Measurements from ENCODE around the gene MAP1LC3A. TPM values are rescaled to one million over a fixed set of nuclear protein-coding genes. Genes with fewer than 3 reads are reported as not detected.

MAP1LC3A gene
- total RNA-seq, 1 donor from 2014 or later: 3.6 TPM

DNA sequence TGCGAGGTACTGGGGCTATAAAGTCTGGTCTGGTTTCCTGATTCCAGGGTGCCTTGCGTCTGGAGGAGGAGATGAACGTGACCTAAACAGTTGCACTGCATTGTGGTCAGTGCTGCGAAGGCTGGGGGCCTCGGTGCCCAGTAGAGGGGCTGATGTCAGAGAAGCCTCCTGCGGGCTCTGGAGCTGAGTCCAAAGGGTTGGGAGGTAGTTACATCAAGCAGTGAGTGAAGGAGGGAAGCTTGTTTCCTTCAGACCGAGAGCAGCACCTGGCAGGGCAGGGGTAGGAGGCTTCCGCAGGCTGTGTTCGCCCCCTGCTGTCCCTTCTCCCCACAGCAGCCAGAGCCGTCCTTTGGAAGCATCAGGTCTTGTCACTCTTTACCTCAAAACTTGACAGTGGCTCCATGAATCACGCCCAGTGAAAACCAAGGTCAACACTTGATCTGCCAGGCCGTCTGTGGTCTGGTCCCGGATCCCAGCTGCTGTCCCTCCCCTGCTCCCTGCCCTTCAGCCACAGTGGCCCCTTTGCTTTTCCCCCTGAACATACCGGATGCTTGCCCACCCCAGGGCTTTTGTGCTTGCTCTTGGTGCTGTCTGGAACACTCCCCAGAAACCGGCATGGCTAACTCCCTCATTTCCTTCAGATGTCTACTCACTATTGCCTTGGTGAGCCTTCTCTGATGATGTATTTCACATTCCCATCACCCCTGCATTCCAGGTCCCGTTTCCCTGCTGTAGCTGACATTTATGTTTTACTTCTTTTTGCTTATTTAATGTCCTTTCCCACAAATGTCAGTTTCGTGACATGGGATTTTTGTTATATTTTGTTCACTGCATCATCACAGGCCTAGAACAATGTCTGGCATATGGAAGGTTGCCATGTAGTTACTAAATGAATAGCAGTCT, 35.3 kb upstream of the MAP1LC3A start:
- peaks cover 36% of the 10 kb centered on the region for H3K36me3 Mint-ChIP-seq (ENCODE audit: low read depth)
- intact Hi-C loops (cut with micrococcal nuclease): loop anchor here (1.0 kb wide), 1 partner anchor 211 kb away; no protein-coding TSS in a partner anchor

GRCh38 chr20:34524426-34524825, 34.1 kb upstream of the MAP1LC3A start:
- no peaks in the 10 kb centered on the region for H3K27me3 Mint-ChIP-seq
- no peak overlapping the region for H3K4me3 Mint-ChIP-seq
- H3K9me3 Mint-ChIP-seq: no peaks in the 10 kb centered on the region
- no peak overlapping the region for H3K27ac Mint-ChIP-seq
- peaks cover 18% of the 10 kb centered on the region for H3K4me1 Mint-ChIP-seq
- peaks cover 39% of the 10 kb centered on the region for H3K36me3 Mint-ChIP-seq (ENCODE audit: low read depth)
- intact Hi-C loops (cut with micrococcal nuclease): no loop called here
- DNase-seq: no peak

More for the DNA sequence above, 35.3 kb upstream of the MAP1LC3A start:
- no peak overlapping the region for H3K4me3 Mint-ChIP-seq
- peaks cover 21% of the 10 kb centered on the region for H3K4me1 Mint-ChIP-seq
- H3K27me3 Mint-ChIP-seq: no peaks in the 10 kb centered on the region
- H3K27ac Mint-ChIP-seq: peak overlapping the region; percentile 41
- no peaks in the 10 kb centered on the region for H3K9me3 Mint-ChIP-seq
- peak; percentile 84 for DNase-seq

GRCh38 chr20:34525342-34525708, 33.2 kb upstream of the MAP1LC3A start:
- H3K9me3 Mint-ChIP-seq: no peaks in the 10 kb centered on the region
- intact Hi-C loops (cut with micrococcal nuclease): no loop called here
- H3K4me3 Mint-ChIP-seq: no peak overlapping the region
- H3K4me1 Mint-ChIP-seq: peaks cover 18% of the 10 kb centered on the region
- H3K27ac Mint-ChIP-seq: no peak overlapping the region
- H3K36me3 Mint-ChIP-seq (ENCODE audit: low read depth): peaks cover 39% of the 10 kb centered on the region
- no peaks in the 10 kb centered on the region for H3K27me3 Mint-ChIP-seq
- DNase-seq: no peak

DNA sequence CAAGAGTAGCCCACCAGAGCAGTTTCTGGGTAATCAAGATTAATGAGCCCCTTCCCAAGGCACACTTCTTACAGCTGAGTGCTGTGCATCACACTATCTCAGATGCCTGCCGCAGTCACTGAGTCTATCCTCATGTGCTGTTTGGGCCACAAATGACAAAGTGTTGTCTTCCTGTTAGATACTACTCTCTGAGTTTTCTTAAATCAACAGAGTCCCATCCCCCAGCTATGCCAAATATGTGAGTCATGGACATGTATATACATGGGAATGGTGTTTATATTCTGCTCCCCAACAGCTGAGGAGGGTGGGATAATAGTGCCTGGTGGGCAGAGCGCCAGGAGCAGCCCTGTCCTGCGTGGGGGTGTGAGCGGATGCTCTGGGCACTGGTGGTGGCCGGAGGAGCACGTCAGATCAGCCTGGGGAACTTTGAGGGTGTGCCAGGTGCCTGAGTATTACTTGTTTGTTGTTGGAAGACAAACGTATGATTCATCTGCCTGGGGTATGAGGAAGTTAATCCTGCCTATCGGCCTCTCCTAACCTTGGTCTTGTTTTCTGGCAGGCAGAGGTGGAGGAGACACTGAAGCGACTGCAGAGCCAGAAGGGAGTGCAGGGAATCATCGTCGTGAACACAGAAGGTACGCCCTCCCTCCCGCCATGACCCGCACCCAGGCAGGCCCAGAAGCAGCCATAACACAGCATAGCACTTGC, 32.7 kb upstream of the MAP1LC3A start:
- DNase-seq: no peak

GRCh38 chr20:34526466-34526865, 32.1 kb upstream of the MAP1LC3A start:
- peaks cover 41% of the 10 kb centered on the region for H3K36me3 Mint-ChIP-seq (ENCODE audit: low read depth)

More for the DNA sequence above, 32.7 kb upstream of the MAP1LC3A start:
- intact Hi-C loops (cut with micrococcal nuclease): no loop called here
- no peak overlapping the region for H3K4me3 Mint-ChIP-seq
- H3K27me3 Mint-ChIP-seq: no peaks in the 10 kb centered on the region
- H3K27ac Mint-ChIP-seq: no peak overlapping the region
- no peaks in the 10 kb centered on the region for H3K9me3 Mint-ChIP-seq
- peaks cover 20% of the 10 kb centered on the region for H3K4me1 Mint-ChIP-seq
- peaks cover 41% of the 10 kb centered on the region for H3K36me3 Mint-ChIP-seq (ENCODE audit: low read depth)

DNA sequence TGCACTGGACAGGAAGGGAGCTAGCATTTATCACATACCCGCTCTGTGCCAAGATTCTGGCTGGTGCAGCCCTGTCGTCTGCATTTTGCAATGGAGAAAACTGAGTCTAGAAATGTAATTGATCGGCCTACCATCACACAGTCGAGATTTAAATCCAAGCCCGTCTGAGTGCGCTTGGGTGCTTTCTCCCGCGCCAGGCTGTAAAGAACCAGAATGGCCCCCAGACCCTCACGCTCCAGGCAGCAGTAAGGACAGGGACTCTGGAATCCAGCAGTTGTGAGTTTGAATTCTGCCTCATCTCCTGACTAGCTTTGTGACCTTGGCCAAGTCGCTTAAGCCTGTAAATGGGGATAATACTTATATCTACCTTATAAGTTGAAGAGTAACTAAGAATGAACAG, 31.5 kb upstream of the MAP1LC3A start:
- Mint-ChIP-seq H3K4me1 (peaks cover 18% of the 10 kb centered on the region), H3K9me3 (no peaks in the 10 kb centered on the region), H3K27me3 (no peaks in the 10 kb centered on the region), H3K36me3 (ENCODE audit: low read depth) (peaks cover 42% of the 10 kb centered on the region), H3K4me3 (no peak overlapping the region), H3K27ac (no peak overlapping the region)
- no peak for DNase-seq
- intact Hi-C loops (cut with micrococcal nuclease): no loop called here

More at GRCh38 chr20:34526466-34526865, 32.1 kb upstream of the MAP1LC3A start:
- no peak overlapping the region for H3K27ac Mint-ChIP-seq
- no peaks in the 10 kb centered on the region for H3K9me3 Mint-ChIP-seq
- no peak for DNase-seq
- intact Hi-C loops (cut with micrococcal nuclease): no loop called here
- no peaks in the 10 kb centered on the region for H3K27me3 Mint-ChIP-seq
- H3K4me1 Mint-ChIP-seq: peaks cover 20% of the 10 kb centered on the region
- no peak overlapping the region for H3K4me3 Mint-ChIP-seq

- Mint-ChIP-seq H3K27ac (no peak overlapping the region), H3K4me3 (no peak overlapping the region), H3K27me3 (no peaks in the 10 kb centered on the region), H3K4me1 (peaks cover 7% of the 10 kb centered on the region), H3K36me3 (ENCODE audit: low read depth) (peaks cover 36% of the 10 kb centered on the region), H3K9me3 (no peaks in the 10 kb centered on the region)
- DNase-seq: no peak
- intact Hi-C loops (cut with micrococcal nuclease): no loop called here
Measured at GRCh38 chr20:34528921-34529297, 29.6 kb upstream of the MAP1LC3A start.

DNA sequence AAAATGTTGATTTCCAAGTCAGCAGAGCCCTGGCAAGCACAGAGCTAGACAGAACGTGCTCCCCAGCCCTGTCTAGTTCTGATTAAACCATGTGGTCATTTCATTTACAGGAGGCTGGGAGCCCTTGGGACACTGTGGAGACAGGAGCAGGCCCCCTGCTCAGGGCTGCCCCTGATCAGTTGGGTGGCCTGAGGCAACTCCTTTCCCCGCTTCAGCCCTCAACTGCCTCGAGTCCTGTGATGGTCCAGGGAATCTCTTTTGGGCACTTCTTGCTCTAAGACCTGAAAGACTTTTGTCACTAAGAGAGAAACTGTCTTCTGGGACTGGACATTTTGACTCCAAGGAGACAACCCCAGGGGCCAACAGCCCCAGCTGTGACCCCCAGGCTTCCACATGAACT, 28.8 kb upstream of the MAP1LC3A start:
- H3K4me3 Mint-ChIP-seq: no peak overlapping the region
- H3K9me3 Mint-ChIP-seq: no peaks in the 10 kb centered on the region
- H3K27ac Mint-ChIP-seq: no peak overlapping the region
- peaks cover 6% of the 10 kb centered on the region for H3K4me1 Mint-ChIP-seq
- no peaks in the 10 kb centered on the region for H3K27me3 Mint-ChIP-seq
- H3K36me3 Mint-ChIP-seq (ENCODE audit: low read depth): peaks cover 44% of the 10 kb centered on the region
- no peak for DNase-seq
- intact Hi-C loops (cut with micrococcal nuclease): no loop called here

- Mint-ChIP-seq H3K4me1 (peaks cover 4% of the 10 kb centered on the region), H3K36me3 (ENCODE audit: low read depth) (peaks cover 48% of the 10 kb centered on the region), H3K9me3 (no peaks in the 10 kb centered on the region), H3K27me3 (no peaks in the 10 kb centered on the region), H3K27ac (no peak overlapping the region), H3K4me3 (no peak overlapping the region)
- DNase-seq: no peak
- intact Hi-C loops (cut with micrococcal nuclease): no loop called here
Measured at GRCh38 chr20:34530342-34530741, 28.2 kb upstream of the MAP1LC3A start.

DNA sequence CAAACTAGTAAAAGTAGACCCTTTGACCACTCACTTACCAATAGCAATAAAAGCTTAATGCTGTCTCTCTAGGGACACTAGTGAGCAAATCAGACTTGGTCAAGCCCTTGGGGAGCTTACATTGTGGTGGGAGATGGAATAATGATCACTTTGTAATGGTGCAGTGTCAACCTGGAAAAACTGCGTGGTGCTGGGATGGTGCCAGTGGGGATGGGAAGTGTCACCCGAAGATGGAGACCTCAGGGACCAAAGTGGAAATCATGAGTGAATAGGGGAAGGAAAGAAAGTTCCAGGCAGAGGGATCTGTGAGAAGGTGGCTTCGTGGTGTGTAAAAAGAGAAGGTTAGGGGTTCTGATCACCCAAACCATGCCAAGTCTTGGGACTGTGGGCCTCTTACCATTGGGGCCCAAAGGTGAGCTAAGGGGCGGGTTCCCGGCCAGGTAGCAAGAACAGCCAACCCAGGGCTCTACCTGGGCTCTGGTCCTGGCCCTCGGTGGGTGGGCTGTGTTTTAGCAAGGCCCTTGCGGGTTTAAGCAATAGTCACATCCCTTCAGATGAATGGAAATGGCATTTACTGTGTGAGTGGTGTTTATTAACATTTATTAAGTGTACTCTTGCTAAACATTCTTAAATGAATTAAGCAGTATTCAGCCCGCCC, 26.8 kb upstream of the MAP1LC3A start:
- Mint-ChIP-seq H3K36me3 (ENCODE audit: low read depth) (peaks cover 46% of the 10 kb centered on the region), H3K27ac (no peak overlapping the region), H3K27me3 (no peaks in the 10 kb centered on the region), H3K4me1 (peaks cover 2% of the 10 kb centered on the region), H3K4me3 (no peak overlapping the region), H3K9me3 (no peaks in the 10 kb centered on the region)
- DNase-seq: no peak
- intact Hi-C loops (cut with micrococcal nuclease): no loop called here

- Mint-ChIP-seq H3K4me3 (no peak overlapping the region), H3K27ac (no peak overlapping the region), H3K27me3 (no peaks in the 10 kb centered on the region), H3K9me3 (no peaks in the 10 kb centered on the region), H3K4me1 (peaks cover 2% of the 10 kb centered on the region), H3K36me3 (ENCODE audit: low read depth) (peaks cover 45% of the 10 kb centered on the region)
- no peak for DNase-seq
- intact Hi-C loops (cut with micrococcal nuclease): no loop called here
Measured at GRCh38 chr20:34532320-34532719, 26.2 kb upstream of the MAP1LC3A start.

GRCh38 chr20:34532756-34533155, 25.8 kb upstream of the MAP1LC3A start:
- Mint-ChIP-seq H3K4me3 (no peak overlapping the region), H3K36me3 (ENCODE audit: low read depth) (peaks cover 42% of the 10 kb centered on the region), H3K27me3 (no peaks in the 10 kb centered on the region), H3K9me3 (no peaks in the 10 kb centered on the region), H3K27ac (no peak overlapping the region), H3K4me1 (peaks cover 2% of the 10 kb centered on the region)
- intact Hi-C loops (cut with micrococcal nuclease): no loop called here
- DNase-seq: no peak

GRCh38 chr20:34534391-34535165, 23.9 kb upstream of the MAP1LC3A start:
- no peaks in the 10 kb centered on the region for H3K27me3 Mint-ChIP-seq
- intact Hi-C loops (cut with micrococcal nuclease): loop anchor here (5.0 kb wide), 1 partner anchor 222 kb away; no protein-coding TSS in a partner anchor
- DNase-seq: no peak
- peaks cover 6% of the 10 kb centered on the region for H3K4me1 Mint-ChIP-seq
- H3K9me3 Mint-ChIP-seq: no peaks in the 10 kb centered on the region
- H3K27ac Mint-ChIP-seq: no peak overlapping the region
- H3K36me3 Mint-ChIP-seq (ENCODE audit: low read depth): peaks cover 36% of the 10 kb centered on the region
- H3K4me3 Mint-ChIP-seq: no peak overlapping the region

Data from activated CD4-positive, alpha-beta T cell treated with anti-CD3 and anti-CD28 coated beads, Interleukin-2, amount 10 ng/mL, durations not matched to agents 24 days and 14 days (primary cell).